Measurements from ENCODE around the gene PSENEN. TPM values are rescaled to one million over a fixed set of nuclear protein-coding genes. Genes with fewer than 3 reads are reported as not detected.

PSENEN gene
- total and polyA plus RNA-seq, 2 of the 8 experiments (the other 6 are each of a cell fraction or from before 2014, with no cell fraction given) = 66.7 to 75.3 TPM

GRCh38 chr19:35708391-35708790 lies 37.1 kb upstream of the PSENEN start:
- ChIA-PET POLR2A (ENCODE audit: partially characterized antibody) (interaction anchor here (1.2 kb wide), 1 partner anchor 202 kb away, joined by 3 read pairs; no protein-coding TSS in a partner anchor), CTCF (ENCODE audit: partially characterized antibody) (interaction anchor here (0.9 to 8.4 kb wide), 4 partner anchors 8 to 152 kb away, joined by 3 to 67 read pairs (median 3); no protein-coding TSS in a partner anchor)
- no peak overlapping the region for H3K9ac ChIP-seq (replicated peaks in 1 of 4; ENCODE audit: extremely low read depth in 1 of 4, low read depth in 3 of 4, low read length in 3 of 4)
- FAIRE-seq (no peak), DNase-seq (ENCODE audit: low read depth in 1 of 2, low spot score in 2 of 2) (no peak)
- H2BK15ac ChIP-seq (ENCODE audit: low read length) = no peak overlapping the region
- H2BK120ac ChIP-seq (replicated peaks; ENCODE audit: low read depth, low read length) = no peak overlapping the region
- H2AFZ ChIP-seq (ENCODE audit: low read length) = no peak overlapping the region
- H2BK5ac ChIP-seq (ENCODE audit: low read depth, low read length) = no peak overlapping the region
- H4K8ac ChIP-seq (ENCODE audit: extremely low read depth, insufficient read depth, low read length) = no peak overlapping the region
- no peak overlapping the region for H2BK12ac ChIP-seq (ENCODE audit: low read depth, low read length)
- H3K4me2 ChIP-seq (ENCODE audit: insufficient read depth in 1 of 2, low read depth in 2 of 2, low read length in 2 of 2) = no peak overlapping the region
- H3K79me1 ChIP-seq (ENCODE audit: low read depth, low read length) = no peaks in the 10 kb centered on the region
- H3K56ac ChIP-seq (replicated peaks; ENCODE audit: insufficient read length, low read depth, low read length) = no peak overlapping the region
- H3K14ac ChIP-seq (ENCODE audit: insufficient read length) = no peak overlapping the region
- H4K5ac ChIP-seq (ENCODE audit: insufficient read length, low read depth, low read length) = no peak overlapping the region
- H3K4me3 ChIP-seq (ENCODE audit: extremely low read depth in 1 of 4, insufficient read depth in 2 of 4, low read depth in 3 of 4, low read length in 4 of 4) = no peak overlapping the region
- peaks cover 0 to 8% (median 1%) of the 10 kb centered on the region in 4 experiments; a peak in 2 of 7 replicates for H3K4me1 ChIP-seq (replicated peaks in 1 of 4; ENCODE audit: control insufficient read depth in 3 of 4, insufficient read depth in 4 of 4, low read length in 3 of 4)
- H3K79me2 ChIP-seq (ENCODE audit: control insufficient read depth in 1 of 2, insufficient read depth in 2 of 2, low read length in 2 of 2) = no peaks in the 10 kb centered on the region
- TF ChIP-seq CHD2 (IDR thresholded peaks at IDR 0.05; ENCODE audit: low read length) (no peak), RAD21 (IDR thresholded peaks at IDR 0.05 in 1 of 2, conservative IDR thresholded peaks at IDR 0.05 in 1 of 2; ENCODE audit: low read depth in 2 of 2, low read length in 2 of 2) (no peak), NANOG (IDR thresholded peaks at IDR 0.05; ENCODE audit: insufficient read depth, low read depth, low read length, poor library complexity, severe bottlenecking) (no peak), E2F6 (IDR thresholded peaks at IDR 0.05) (no peak), SIN3A (conservative IDR thresholded peaks at IDR 0.05 in 1 of 2, IDR thresholded peaks at IDR 0.05 in 1 of 2; ENCODE audit: low read depth in 1 of 2, low read length in 2 of 2) (no peak), SRF (IDR thresholded peaks at IDR 0.05; ENCODE audit: low read depth, low read length) (no peak), EP300 (IDR thresholded peaks at IDR 0.05; ENCODE audit: borderline replicate concordance in 1 of 2, low read depth in 2 of 2, low read length in 2 of 2) (no peak), TCF12 (IDR thresholded peaks at IDR 0.05; ENCODE audit: low read depth, low read length) (no peak)
- TF ChIP-seq, protein P1, sequence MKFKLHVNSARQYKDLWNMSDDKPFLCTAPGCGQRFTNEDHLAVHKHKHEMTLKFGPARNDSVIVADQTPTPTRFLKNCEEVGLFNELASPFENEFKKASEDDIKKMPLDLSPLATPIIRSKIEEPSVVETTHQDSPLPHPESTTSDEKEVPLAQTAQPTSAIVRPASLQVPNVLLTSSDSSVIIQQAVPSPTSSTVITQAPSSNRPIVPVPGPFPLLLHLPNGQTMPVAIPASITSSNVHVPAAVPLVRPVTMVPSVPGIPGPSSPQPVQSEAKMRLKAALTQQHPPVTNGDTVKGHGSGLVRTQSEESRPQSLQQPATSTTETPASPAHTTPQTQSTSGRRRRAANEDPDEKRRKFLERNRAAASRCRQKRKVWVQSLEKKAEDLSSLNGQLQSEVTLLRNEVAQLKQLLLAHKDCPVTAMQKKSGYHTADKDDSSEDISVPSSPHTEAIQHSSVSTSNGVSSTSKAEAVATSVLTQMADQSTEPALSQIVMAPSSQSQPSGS (IDR thresholded peaks at IDR 0.05; ENCODE audit: low read length) = no peak
- H3K27ac ChIP-seq (ENCODE audit: low read depth, low read length) = no peak overlapping the region
- H2AK5ac ChIP-seq (ENCODE audit: low read depth, low read length) = no peak overlapping the region
- H4K20me1 ChIP-seq (replicated peaks in 1 of 2; ENCODE audit: control insufficient read depth in 1 of 2, insufficient read depth in 2 of 2, low read length in 2 of 2) = peaks cover 1 to 2% of the 10 kb centered on the region in 2 experiments
- no peak overlapping the region for H3K23ac ChIP-seq (ENCODE audit: insufficient read length)
- no peaks in the 10 kb centered on the region; a peak in 1 of 8 replicates for H3K36me3 ChIP-seq (ENCODE audit: control insufficient read depth in 2 of 4, insufficient read depth in 4 of 4, low read length in 3 of 4)
- peaks cover 2 to 11% (median 9%) of the 10 kb centered on the region in 4 experiments; a peak in 6 of 7 replicates for H3K27me3 ChIP-seq (replicated peaks in 1 of 4; ENCODE audit: control insufficient read depth in 3 of 4, extremely low read depth in 1 of 4, insufficient read depth in 3 of 4, low read length in 3 of 4)
- H3K23me2 ChIP-seq (ENCODE audit: low read depth, low read length) = no peaks in the 10 kb centered on the region
- WGBS, 2 experiments (ENCODE audit: extremely low coverage in 1 of 2, insufficient coverage in 1 of 2, insufficient read length in 1 of 2, insufficient replicate concordance in 2 of 2, low coverage in 1 of 2, low lambda C conversion rate in 2 of 2, missing lambda C conversion rate in 1 of 2) = 92% methylated on average over 1 of the region's 1 CpG; no CpG with 5 or more reads in 1 of the 2 experiments
- H3K9me3 ChIP-seq (ENCODE audit: insufficient read depth in 2 of 2, low read depth in 1 of 2, low read length in 1 of 2) = peaks cover 0 to 3% of the 10 kb centered on the region in 2 experiments; a peak in 1 of 4 replicates
- H3K4ac ChIP-seq (replicated peaks; ENCODE audit: insufficient read length, low read depth, low read length) = no peak overlapping the region
- H4K91ac ChIP-seq (replicated peaks; ENCODE audit: insufficient read length, low read length) = no peak overlapping the region
- no peak overlapping the region for H2BK20ac ChIP-seq (ENCODE audit: low read length)
- no peak overlapping the region for H3K18ac ChIP-seq (ENCODE audit: extremely low read depth, low read length)

All from H1 (cell line).